Neural crest cell (in vitro differentiated cells): ENCODE data around the gene TMEM117. TPM values are rescaled to one million over a fixed set of nuclear protein-coding genes. Genes with fewer than 3 reads are reported as not detected.

Source experiments
- DNase-seq: peaks from one replicate; pipeline ENCODE4 v3.0.0; 2021; ENCODE audit warnings: low read depth, mixed read lengths, low spot score
- H3K27ac Mint-ChIP-seq: one replicate; pipeline ENCODE4 v1.8.0; 2021; ENCODE audit warnings: mild to moderate bottlenecking, mixed read lengths; ENCODE audit not compliant: unreplicated experiment
- H3K27me3 Mint-ChIP-seq: 2 replicates; pipeline ENCODE4 v1.8.0; 2021; ENCODE audit warnings: low read depth, mild to moderate bottlenecking, mixed read lengths
- H3K36me3 Mint-ChIP-seq: 2 replicates; pipeline ENCODE4 v1.8.0; 2021; ENCODE audit warnings: low read depth, mild to moderate bottlenecking, mixed read lengths
- H3K4me1 Mint-ChIP-seq: 2 replicates; pipeline ENCODE4 v1.8.0; 2021; ENCODE audit warnings: mixed read lengths
- H3K4me3 Mint-ChIP-seq: one replicate; pipeline ENCODE4 v1.8.0; 2021; ENCODE audit warnings: mild to moderate bottlenecking, mixed read lengths
- H3K9me3 Mint-ChIP-seq: 2 replicates; pipeline ENCODE4 v1.8.0; 2021; ENCODE audit warnings: mixed read lengths
- total RNA-seq: library from RNA; stranded (reverse); gene quantifications from 2 replicates; pipeline ENCODE4 v1.2.1, GENCODE V29; 2021
- TF ChIP-seq, protein P1 (sequence below): fragments of 200-600 bp; sonication (generic); conservative IDR thresholded peaks from 2 replicates; pipeline ENCODE4 v1.5.0; 2021; ENCODE audit warnings: antibody characterized with exemption, mild to moderate bottlenecking

TMEM117 gene
- total RNA-seq, 1 donor from 2014 or later, result 7.6 TPM

DNA sequence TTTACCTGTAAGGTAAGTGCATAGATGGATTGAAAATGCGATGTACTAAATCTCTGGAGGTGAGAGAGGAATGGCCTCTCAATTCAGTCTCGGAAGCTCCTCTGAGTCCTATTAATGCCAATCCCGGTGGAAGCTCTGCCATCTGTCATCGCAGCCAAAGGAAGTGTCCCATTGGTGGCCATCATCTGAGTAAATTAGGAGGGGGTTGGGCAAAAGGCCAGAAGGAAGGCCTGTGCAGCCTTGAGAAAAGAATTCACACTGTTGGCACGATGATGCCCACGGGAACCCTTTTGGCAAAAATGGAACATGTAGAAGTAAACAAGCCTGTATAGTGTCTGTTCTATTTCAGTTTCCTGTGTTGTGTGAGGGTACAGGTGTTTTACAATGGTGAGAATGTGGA is 545.5 kb downstream of the TMEM117 start:
- Mint-ChIP-seq H3K36me3 (no peaks in the 10 kb centered on the region), H3K4me1 (peaks cover 19% of the 10 kb centered on the region), H3K4me3 (no peak overlapping the region)

DNA sequence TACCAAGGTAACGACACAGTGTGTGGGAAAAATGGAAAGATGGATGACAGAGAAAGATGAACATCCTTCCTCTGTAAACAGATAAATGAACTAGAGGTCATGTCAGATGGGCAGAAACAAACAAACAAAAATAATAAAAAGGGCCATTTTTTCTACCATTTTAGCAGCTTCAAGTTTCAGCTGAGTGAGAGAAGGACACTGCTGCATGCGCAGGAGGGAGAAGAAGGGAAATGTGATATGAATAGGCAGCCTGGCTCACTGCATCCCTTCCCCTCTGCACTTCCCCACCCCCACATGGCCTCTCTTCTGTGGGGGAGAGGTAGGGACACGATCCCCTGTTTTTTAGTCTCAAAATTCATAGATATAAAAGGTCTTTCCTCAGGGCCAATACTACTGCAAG is 548.3 kb downstream of the TMEM117 start:
- Mint-ChIP-seq H3K4me1 (peaks cover 13% of the 10 kb centered on the region), H3K27ac (no peak overlapping the region), H3K27me3 (no peaks in the 10 kb centered on the region), H3K36me3 (no peaks in the 10 kb centered on the region), H3K9me3 (no peaks in the 10 kb centered on the region), H3K4me3 (no peak overlapping the region)
- TF ChIP-seq, protein P1, sequence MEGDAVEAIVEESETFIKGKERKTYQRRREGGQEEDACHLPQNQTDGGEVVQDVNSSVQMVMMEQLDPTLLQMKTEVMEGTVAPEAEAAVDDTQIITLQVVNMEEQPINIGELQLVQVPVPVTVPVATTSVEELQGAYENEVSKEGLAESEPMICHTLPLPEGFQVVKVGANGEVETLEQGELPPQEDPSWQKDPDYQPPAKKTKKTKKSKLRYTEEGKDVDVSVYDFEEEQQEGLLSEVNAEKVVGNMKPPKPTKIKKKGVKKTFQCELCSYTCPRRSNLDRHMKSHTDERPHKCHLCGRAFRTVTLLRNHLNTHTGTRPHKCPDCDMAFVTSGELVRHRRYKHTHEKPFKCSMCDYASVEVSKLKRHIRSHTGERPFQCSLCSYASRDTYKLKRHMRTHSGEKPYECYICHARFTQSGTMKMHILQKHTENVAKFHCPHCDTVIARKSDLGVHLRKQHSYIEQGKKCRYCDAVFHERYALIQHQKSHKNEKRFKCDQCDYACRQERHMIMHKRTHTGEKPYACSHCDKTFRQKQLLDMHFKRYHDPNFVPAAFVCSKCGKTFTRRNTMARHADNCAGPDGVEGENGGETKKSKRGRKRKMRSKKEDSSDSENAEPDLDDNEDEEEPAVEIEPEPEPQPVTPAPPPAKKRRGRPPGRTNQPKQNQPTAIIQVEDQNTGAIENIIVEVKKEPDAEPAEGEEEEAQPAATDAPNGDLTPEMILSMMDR, result no peak
- no peak for DNase-seq

More for the DNA sequence above, 545.5 kb downstream of the TMEM117 start:
- no peak for DNase-seq
- TF ChIP-seq, protein P1, result no peak
- no peaks in the 10 kb centered on the region for H3K9me3 Mint-ChIP-seq
- no peaks in the 10 kb centered on the region for H3K27me3 Mint-ChIP-seq
- no peak overlapping the region for H3K27ac Mint-ChIP-seq

DNA sequence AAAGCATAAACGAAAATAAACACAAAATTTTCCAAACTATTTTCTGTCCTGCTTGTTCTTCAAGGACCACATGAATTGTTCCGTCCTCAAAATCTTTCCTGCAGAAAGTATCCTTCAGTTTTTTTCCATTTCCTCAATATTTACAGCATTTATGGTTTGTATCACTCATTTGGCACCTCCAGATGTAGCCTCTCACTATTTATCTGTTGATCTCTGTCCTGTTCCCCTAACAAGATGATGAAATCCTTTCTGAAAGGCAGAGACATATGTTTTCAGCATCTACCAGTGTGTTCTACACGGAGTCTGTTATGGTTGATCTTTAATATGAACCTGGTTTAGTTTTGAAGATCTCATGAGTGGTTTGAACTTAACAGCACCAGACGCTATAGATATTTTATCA is 550.1 kb downstream of the TMEM117 start:
- Mint-ChIP-seq H3K36me3 (no peaks in the 10 kb centered on the region), H3K27me3 (no peaks in the 10 kb centered on the region), H3K9me3 (no peaks in the 10 kb centered on the region), H3K4me3 (no peak overlapping the region), H3K27ac (no peak overlapping the region), H3K4me1 (peaks cover 13% of the 10 kb centered on the region)
- TF ChIP-seq, protein P1, result no peak
- no peak for DNase-seq

DNA sequence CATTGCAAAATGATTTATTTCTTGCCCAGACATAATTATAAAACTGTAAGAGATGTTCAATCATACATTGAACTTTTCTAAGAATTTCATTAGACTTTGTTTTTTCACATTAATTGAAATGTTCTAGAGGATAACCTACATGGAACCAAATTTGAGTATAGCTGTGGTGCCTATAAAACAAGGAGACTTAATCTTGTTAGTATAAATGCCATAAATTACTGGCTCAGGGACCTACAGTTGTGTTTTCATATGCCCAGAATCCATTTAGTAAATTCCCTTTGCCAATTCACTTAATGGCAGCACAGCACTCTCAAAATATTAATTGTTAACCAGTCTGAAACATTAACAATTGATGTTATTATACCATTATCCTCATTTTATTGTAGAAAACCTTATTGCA is 551.7 kb downstream of the TMEM117 start:
- Mint-ChIP-seq H3K36me3 (no peaks in the 10 kb centered on the region), H3K9me3 (no peaks in the 10 kb centered on the region), H3K27me3 (no peaks in the 10 kb centered on the region), H3K27ac (no peak overlapping the region), H3K4me1 (peaks cover 13% of the 10 kb centered on the region), H3K4me3 (no peak overlapping the region)
- DNase-seq, result no peak
- TF ChIP-seq, protein P1, result no peak

DNA sequence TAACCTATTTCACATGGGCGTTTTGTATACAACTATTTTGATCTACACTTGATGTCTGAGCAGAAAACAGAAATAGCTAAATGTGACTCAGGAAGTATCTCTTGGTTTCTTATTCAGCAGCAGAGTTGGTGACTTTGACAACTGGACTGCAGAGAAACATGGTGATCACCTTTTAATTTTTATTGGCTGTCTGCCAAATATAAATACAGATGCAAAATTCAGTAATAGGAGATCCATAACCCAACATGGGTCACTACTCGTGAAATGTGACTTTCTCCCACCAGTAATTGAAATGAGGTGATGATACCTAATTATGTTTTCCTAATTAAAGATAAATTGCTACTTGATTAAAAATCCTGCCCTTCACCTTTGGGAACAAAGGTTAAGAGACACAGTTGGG is 553.2 kb downstream of the TMEM117 start:
- no peak overlapping the region for H3K27ac Mint-ChIP-seq
- no peak overlapping the region for H3K4me3 Mint-ChIP-seq
- no peaks in the 10 kb centered on the region for H3K36me3 Mint-ChIP-seq
- no peak for DNase-seq
- H3K27me3 Mint-ChIP-seq, result no peaks in the 10 kb centered on the region
- TF ChIP-seq, protein P1, result no peak
- peaks cover 6% of the 10 kb centered on the region for H3K4me1 Mint-ChIP-seq
- H3K9me3 Mint-ChIP-seq, result no peaks in the 10 kb centered on the region

DNA sequence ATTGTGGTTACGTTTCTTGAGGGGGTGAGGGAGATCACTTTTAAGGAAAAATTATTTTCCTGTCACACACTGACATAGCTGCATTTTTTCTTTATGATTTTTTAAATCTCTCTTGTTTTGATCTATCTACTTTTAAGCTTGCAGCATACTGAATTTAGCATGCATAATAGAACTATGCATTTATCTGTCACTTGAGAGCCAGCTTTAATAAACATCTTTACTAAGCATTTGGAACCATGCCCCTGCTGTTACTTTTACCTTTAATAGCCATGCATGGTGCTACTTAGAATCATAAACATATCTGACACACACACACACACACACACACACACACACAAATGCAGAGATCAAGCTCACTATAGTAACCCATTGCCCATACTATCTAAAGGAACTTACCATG is 554.0 kb downstream of the TMEM117 start:
- Mint-ChIP-seq H3K4me3 (no peak overlapping the region), H3K4me1 (no peaks in the 10 kb centered on the region), H3K36me3 (no peaks in the 10 kb centered on the region), H3K27me3 (no peaks in the 10 kb centered on the region), H3K27ac (no peak overlapping the region), H3K9me3 (no peaks in the 10 kb centered on the region)
- TF ChIP-seq, protein P1, result no peak
- no peak for DNase-seq
